HEK293 (cell line): Measurements from ENCODE around the gene MCM7.

Experiments
- CTCF ChIA-PET: fragments of 350-600 bp; formaldehyde crosslinking; extraction: SDS; loops from one replicate; lab custom pipeline; 2021; ENCODE audit warnings: antibody characterized with exemption; lab: Yijun Ruan, JAX
- POLR2A ChIA-PET: fragments of 300-600 bp; formaldehyde crosslinking; extraction: SDS; loops from one replicate; lab custom pipeline; 2020; ENCODE audit warnings: antibody characterized with exemption, inconsistent platforms; lab: Yijun Ruan, JAX
- H3K27ac ChIP-seq: fragments of 200-500 bp; sonication (Bioruptor generic); 2 replicates; pipeline ENCODE4 v1.5.1; 2014; ENCODE audit warnings: low read depth, low read length, control low read depth, inconsistent platforms; ENCODE audit errors: extremely low read depth
- H3K36me3 ChIP-seq, 2 experiments: fragments of 200-500 bp in 1 of 2; sonication (Bioruptor generic) in 1 of 2; 1 replicate in 1 of 2; 2 replicates in 1 of 2; pipeline ENCODE4 v1.5.1; 2014 to 2017; ENCODE audit warnings: inconsistent platforms in 2 of 2, low read length in 2 of 2; ENCODE audit not compliant: control insufficient read depth in 2 of 2, insufficient read depth in 1 of 2
- H3K4me1 ChIP-seq: fragments of 200-500 bp; sonication (Bioruptor generic); 2 replicates; pipeline ENCODE4 v1.5.1; 2014; ENCODE audit warnings: mild to moderate bottlenecking, low read length, inconsistent platforms; ENCODE audit not compliant: control insufficient read depth, insufficient read depth
- H3K4me3 ChIP-seq: 2 replicates; pipeline ENCODE4 v1.5.1; 2011; ENCODE audit warnings: low read depth, mild to moderate bottlenecking, control low read depth, low read length, moderate library complexity
- H3K9me3 ChIP-seq: fragments of 200-500 bp; sonication (Bioruptor generic); 2 replicates; pipeline ENCODE4 v1.5.1; 2014; ENCODE audit warnings: low read depth, low read length, inconsistent platforms; ENCODE audit not compliant: control insufficient read depth, insufficient read depth
- KLF1 ChIP-seq: fragments of 450-650 bp; formaldehyde crosslinking; IDR thresholded peaks from 2 replicates; pipeline ENCODE4 v1.5.1; 2016; ENCODE audit warnings: missing biosample characterization, missing genetic modification characterization
- PRDM1 ChIP-seq: fragments of 450-650 bp; formaldehyde crosslinking; IDR thresholded peaks from 2 replicates; pipeline ENCODE4; 2016; ENCODE audit warnings: missing biosample characterization, missing genetic modification characterization
- PRDM10 ChIP-seq: fragments of 450-650 bp; formaldehyde crosslinking; IDR thresholded peaks from 2 replicates; pipeline ENCODE4 v1.5.1; 2016; ENCODE audit warnings: missing biosample characterization, missing genetic modification characterization
- ZBTB17 ChIP-seq: fragments of 450-650 bp; formaldehyde crosslinking; IDR thresholded peaks from 2 replicates; pipeline ENCODE4 v1.5.1; 2016; ENCODE audit warnings: missing biosample characterization, missing genetic modification characterization
- ZFHX2 ChIP-seq: fragments of 450-650 bp; formaldehyde crosslinking; conservative IDR thresholded peaks from 2 replicates; pipeline ENCODE4 v1.5.1; 2016; ENCODE audit warnings: missing biosample characterization, missing genetic modification characterization
- ZFP37 ChIP-seq: fragments of 450-650 bp; formaldehyde crosslinking; IDR thresholded peaks from 2 replicates; pipeline ENCODE4 v1.5.1; 2016; ENCODE audit warnings: missing biosample characterization, missing genetic modification characterization
- ZNF16 ChIP-seq: fragments of 450-650 bp; formaldehyde crosslinking; IDR thresholded peaks from 2 replicates; pipeline ENCODE4 v1.5.1; 2016; ENCODE audit warnings: low read depth, missing biosample characterization, missing genetic modification characterization
- ZNF19 ChIP-seq: fragments of 450-650 bp; formaldehyde crosslinking; IDR thresholded peaks from 2 replicates; pipeline ENCODE4; 2016; ENCODE audit warnings: missing biosample characterization, missing genetic modification characterization, low read depth
- ZNF433 ChIP-seq: fragments of 450-650 bp; formaldehyde crosslinking; IDR thresholded peaks from 2 replicates; pipeline ENCODE4 v1.5.1; 2016; ENCODE audit warnings: missing biosample characterization, missing genetic modification characterization, low read depth
- ZNF513 ChIP-seq: fragments of 450-650 bp; IDR thresholded peaks from 2 replicates; pipeline ENCODE4 v1.5.1; 2018; ENCODE audit warnings: missing biosample characterization, missing genetic modification characterization
- ZNF664 ChIP-seq: fragments of 450-650 bp; formaldehyde crosslinking; IDR thresholded peaks from 2 replicates; pipeline ENCODE4 v1.5.1; 2016; ENCODE audit warnings: missing biosample characterization, missing genetic modification characterization
- TF ChIP-seq, protein P1 (sequence below): fragments of 450-650 bp; formaldehyde crosslinking; IDR thresholded peaks from 2 replicates; pipeline ENCODE4 v1.5.1; 2016; ENCODE audit warnings: missing biosample characterization, missing genetic modification characterization
- TF ChIP-seq, protein P2 (sequence below): fragments of 450-650 bp; formaldehyde crosslinking; IDR thresholded peaks from 2 replicates; pipeline ENCODE4 v1.5.1; 2016; ENCODE audit warnings: missing biosample characterization, missing genetic modification characterization
- TF ChIP-seq, protein P3 (sequence below): fragments of 450-650 bp; formaldehyde crosslinking; IDR thresholded peaks from 2 replicates; pipeline ENCODE4 v1.5.1; 2016; ENCODE audit warnings: missing biosample characterization, missing genetic modification characterization

MCM7 gene

GRCh38 chr7:100124301-100125230, 23.4 kb upstream of the MCM7 start:
- CTCF ChIA-PET: interaction anchor here (0.6 to 1.1 kb wide), 9 partner anchors 8 to 611 kb away, joined by 3 to 5 read pairs (median 4); no protein-coding TSS in a partner anchor
- H3K27ac ChIP-seq: no peak overlapping the region
- no peaks in the 10 kb centered on the region for H3K9me3 ChIP-seq
- TF ChIP-seq ZNF664 (no peak), ZFP37 (tag by site-specific recombination) (no peak), PRDM1 (tag by site-specific recombination) (peak; percentile 18; the same call in 1 of the 2 replicates), KLF1 (tag by site-specific recombination) (peak; percentile 80), PRDM10 (tag by site-specific recombination) (peak; percentile 50), ZNF513 (tag by site-specific recombination) (peak; percentile 97), ZFHX2 (no peak), ZBTB17 (tag by site-specific recombination) (0 out of 2 replicates have a peak, but pooled peaks have one; percentile 46), ZNF16 (tag by site-specific recombination) (no peak), ZNF19 (tag by site-specific recombination) (no peak), ZNF433 (tag by site-specific recombination) (no peak)
- TF ChIP-seq, protein P1, sequence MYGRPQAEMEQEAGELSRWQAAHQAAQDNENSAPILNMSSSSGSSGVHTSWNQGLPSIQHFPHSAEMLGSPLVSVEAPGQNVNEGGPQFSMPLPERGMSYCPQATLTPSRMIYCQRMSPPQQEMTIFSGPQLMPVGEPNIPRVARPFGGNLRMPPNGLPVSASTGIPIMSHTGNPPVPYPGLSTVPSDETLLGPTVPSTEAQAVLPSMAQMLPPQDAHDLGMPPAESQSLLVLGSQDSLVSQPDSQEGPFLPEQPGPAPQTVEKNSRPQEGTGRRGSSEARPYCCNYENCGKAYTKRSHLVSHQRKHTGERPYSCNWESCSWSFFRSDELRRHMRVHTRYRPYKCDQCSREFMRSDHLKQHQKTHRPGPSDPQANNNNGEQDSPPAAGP: peak; percentile 69
- TF ChIP-seq, protein P2, sequence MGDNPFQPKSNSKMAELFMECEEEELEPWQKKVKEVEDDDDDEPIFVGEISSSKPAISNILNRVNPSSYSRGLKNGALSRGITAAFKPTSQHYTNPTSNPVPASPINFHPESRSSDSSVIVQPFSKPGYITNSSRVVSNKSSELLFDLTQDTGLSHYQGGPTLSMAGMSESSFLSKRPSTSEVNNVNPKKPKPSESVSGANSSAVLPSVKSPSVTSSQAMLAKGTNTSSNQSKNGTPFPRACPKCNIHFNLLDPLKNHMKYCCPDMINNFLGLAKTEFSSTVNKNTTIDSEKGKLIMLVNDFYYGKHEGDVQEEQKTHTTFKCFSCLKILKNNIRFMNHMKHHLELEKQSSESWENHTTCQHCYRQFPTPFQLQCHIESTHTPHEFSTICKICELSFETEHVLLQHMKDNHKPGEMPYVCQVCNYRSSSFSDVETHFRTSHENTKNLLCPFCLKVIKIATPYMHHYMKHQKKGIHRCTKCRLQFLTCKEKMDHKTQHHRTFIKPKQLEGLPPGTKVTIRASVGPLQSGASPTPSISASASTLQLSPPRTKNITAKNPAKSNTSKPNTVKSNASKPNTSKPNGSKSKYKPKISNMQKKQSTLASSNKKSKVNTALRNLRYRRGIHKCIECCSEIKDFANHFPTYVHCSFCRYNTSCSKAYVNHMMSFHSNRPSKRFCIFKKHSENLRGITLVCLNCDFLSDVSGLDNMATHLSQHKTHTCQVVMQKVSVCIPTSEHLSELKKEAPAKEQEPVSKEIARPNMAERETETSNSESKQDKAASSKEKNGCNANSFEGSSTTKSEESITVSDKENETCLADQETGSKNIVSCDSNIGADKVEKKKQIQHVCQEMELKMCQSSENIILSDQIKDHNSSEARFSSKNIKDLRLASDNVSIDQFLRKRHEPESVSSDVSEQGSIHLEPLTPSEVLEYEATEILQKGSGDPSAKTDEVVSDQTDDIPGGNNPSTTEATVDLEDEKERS: no peak
- TF ChIP-seq, protein P3, sequence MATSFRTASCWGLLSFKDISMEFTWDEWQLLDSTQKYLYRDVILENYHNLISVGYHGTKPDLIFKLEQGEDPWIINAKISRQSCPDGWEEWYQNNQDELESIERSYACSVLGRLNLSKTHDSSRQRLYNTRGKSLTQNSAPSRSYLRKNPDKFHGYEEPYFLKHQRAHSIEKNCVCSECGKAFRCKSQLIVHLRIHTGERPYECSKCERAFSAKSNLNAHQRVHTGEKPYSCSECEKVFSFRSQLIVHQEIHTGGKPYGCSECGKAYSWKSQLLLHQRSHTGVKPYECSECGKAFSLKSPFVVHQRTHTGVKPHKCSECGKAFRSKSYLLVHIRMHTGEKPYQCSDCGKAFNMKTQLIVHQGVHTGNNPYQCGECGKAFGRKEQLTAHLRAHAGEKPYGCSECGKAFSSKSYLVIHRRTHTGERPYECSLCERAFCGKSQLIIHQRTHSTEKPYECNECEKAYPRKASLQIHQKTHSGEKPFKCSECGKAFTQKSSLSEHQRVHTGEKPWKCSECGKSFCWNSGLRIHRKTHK (tag by site-specific recombination): no peak
- POLR2A ChIA-PET: interaction anchor here (0.7 to 8.4 kb wide), 3 partner anchors 23 to 305 kb away, joined by 4 to 81 read pairs (median 4); partner anchors contain the start of genes AP4M1, MCM7 and MEPCE
- peaks cover 0 to 13% of the 10 kb centered on the region in 2 experiments; a peak in 2 of 3 replicates for H3K36me3 ChIP-seq
- peaks cover 3% of the 10 kb centered on the region for H3K4me1 ChIP-seq
- no peak overlapping the region for H3K4me3 ChIP-seq
